A673 (cell line): ENCODE results near the gene MYRF. TPM values are rescaled to one million over a fixed set of nuclear protein-coding genes. Genes with fewer than 3 reads are reported as not detected.
A peak's percentile ranks its signal among the peaks of the same experiment; 100 is the strongest.

Source experiments
- BruUV-seq: library from RNA; stranded (reverse); fragments of 400-500 nt; replicated peaks from 2 replicates; lab custom pipeline; 2021; lab: Mats Ljungman, UMichigan
- CTCF ChIA-PET: fragments of 300-600 bp; sonication (Branson Sonifier 250); formaldehyde crosslinking; loops from one replicate; lab custom pipeline; 2022; ENCODE audit warnings: antibody characterized with exemption; lab: Charles Lee
- POLR2A ChIA-PET: fragments of 300-600 bp; sonication (Branson Sonifier 250); formaldehyde crosslinking; loops from one replicate; lab custom pipeline; 2022; ENCODE audit warnings: antibody characterized with exemption; ENCODE audit not compliant: low non-redundant PET; lab: Charles Lee
- DNase-seq: peaks from one replicate; pipeline ENCODE4 v3.0.0-alpha.2; 2015; ENCODE audit warnings: low spot score
- H3K27ac ChIP-seq: fragments of 200-600 bp; sonication (generic); 2 replicates; pipeline ENCODE4 v1.5.1; 2016; ENCODE audit warnings: mixed run types, low read depth, mild to moderate bottlenecking, mixed read lengths, antibody characterized with exemption, low read length; ENCODE audit not compliant: poor library complexity, severe bottlenecking
- H3K27me3 ChIP-seq: fragments of 200-600 bp; sonication (generic); replicated peaks from 2 replicates; pipeline ENCODE4 v1.6.1; 2017; ENCODE audit warnings: mixed run types, low read depth, mild to moderate bottlenecking, mixed read lengths, antibody characterized with exemption, low read length; ENCODE audit not compliant: insufficient read depth, poor library complexity
- H3K36me3 ChIP-seq: fragments of 200-600 bp; sonication (generic); 2 replicates; pipeline ENCODE4 v1.6.1; 2016; ENCODE audit warnings: mixed run types, mild to moderate bottlenecking, mixed read lengths, antibody characterized with exemption, low read length; ENCODE audit not compliant: insufficient read depth, poor library complexity, severe bottlenecking
- H3K4me1 ChIP-seq: fragments of 200-600 bp; sonication (generic); 2 replicates; pipeline ENCODE4 v1.6.1; 2017; ENCODE audit warnings: mixed run types, mild to moderate bottlenecking, mixed read lengths, antibody characterized with exemption, low read length; ENCODE audit not compliant: insufficient read depth, poor library complexity, severe bottlenecking
- H3K4me3 ChIP-seq: fragments of 200-600 bp; sonication (generic); 2 replicates; pipeline ENCODE4 v1.5.1; 2016; ENCODE audit warnings: low read depth, mixed run types, mild to moderate bottlenecking, mixed read lengths, low read length; ENCODE audit not compliant: poor library complexity, severe bottlenecking
- H3K9me3 ChIP-seq: fragments of 200-600 bp; sonication (generic); 2 replicates; pipeline ENCODE4 v1.6.1; 2016; ENCODE audit warnings: mixed run types, low read depth, mild to moderate bottlenecking, mixed read lengths, antibody characterized with exemption, low read length; ENCODE audit not compliant: poor library complexity, severe bottlenecking
- EZH2 ChIP-seq: fragments of 200-600 bp; sonication (generic); IDR thresholded peaks from 2 replicates; pipeline ENCODE4 v1.6.1; 2017; ENCODE audit warnings: borderline replicate concordance, low read depth, mild to moderate bottlenecking, mixed read lengths, antibody characterized with exemption, low read length; ENCODE audit not compliant: poor library complexity, severe bottlenecking
- intact Hi-C: fragments of 100-400 bp; cut with micrococcal nuclease; formaldehyde crosslinking; loops from one replicate; pipeline ENCODE4 v1.10.0; 2022; ENCODE audit not compliant: unreplicated experiment
- total RNA-seq: library from RNA; stranded (reverse); gene quantifications from 2 replicates; pipeline ENCODE4 v1.2.3, GENCODE V29; 2021
- TF ChIP-seq, protein P1 (sequence below): fragments of 300-800, 200-600 bp; sonication (generic); conservative IDR thresholded peaks from 2 replicates; pipeline ENCODE4 v1.5.1; 2017; ENCODE audit warnings: low read depth, mild to moderate bottlenecking, antibody characterized with exemption, low read length, moderate library complexity, mixed read lengths

MYRF gene
- total RNA-seq, 1 experiment from 2014 or later = 11.2 TPM

DNA sequence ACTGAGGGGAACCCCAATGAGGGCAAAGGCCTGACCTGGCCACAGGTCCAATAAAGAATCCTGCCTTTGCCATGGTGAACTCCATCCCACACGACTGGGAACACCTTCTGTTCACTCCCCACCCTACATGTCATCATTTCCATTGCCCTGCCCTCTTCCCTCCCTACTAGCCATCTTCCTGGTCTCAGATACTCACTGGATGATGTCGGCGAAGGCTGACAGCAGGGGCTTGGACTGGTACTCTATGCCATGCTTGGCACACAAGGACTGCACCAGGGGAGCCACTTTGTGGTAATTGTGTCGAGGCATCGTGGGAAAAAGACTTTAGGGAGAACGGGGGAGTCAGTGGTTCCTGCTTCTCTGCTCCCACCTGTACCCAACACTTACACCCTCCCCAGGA is 50.2 kb downstream of the MYRF start:
- no TSS peak for BruUV-seq
- ChIA-PET POLR2A (no interaction called here), CTCF (no interaction called here)
- Histone ChIP-seq H3K9me3 (no peaks in the 10 kb centered on the region), H3K27me3 (no peaks in the 10 kb centered on the region), H3K4me3 (no peak overlapping the region), H3K36me3 (peaks cover 98% of the 10 kb centered on the region), H3K27ac (peak overlapping the region; percentile 12), H3K4me1 (peaks cover 4% of the 10 kb centered on the region)
- DNase-seq = no peak
- intact Hi-C loops = no loop called here
- TF ChIP-seq EZH2 = no peak
- TF ChIP-seq, protein P1, sequence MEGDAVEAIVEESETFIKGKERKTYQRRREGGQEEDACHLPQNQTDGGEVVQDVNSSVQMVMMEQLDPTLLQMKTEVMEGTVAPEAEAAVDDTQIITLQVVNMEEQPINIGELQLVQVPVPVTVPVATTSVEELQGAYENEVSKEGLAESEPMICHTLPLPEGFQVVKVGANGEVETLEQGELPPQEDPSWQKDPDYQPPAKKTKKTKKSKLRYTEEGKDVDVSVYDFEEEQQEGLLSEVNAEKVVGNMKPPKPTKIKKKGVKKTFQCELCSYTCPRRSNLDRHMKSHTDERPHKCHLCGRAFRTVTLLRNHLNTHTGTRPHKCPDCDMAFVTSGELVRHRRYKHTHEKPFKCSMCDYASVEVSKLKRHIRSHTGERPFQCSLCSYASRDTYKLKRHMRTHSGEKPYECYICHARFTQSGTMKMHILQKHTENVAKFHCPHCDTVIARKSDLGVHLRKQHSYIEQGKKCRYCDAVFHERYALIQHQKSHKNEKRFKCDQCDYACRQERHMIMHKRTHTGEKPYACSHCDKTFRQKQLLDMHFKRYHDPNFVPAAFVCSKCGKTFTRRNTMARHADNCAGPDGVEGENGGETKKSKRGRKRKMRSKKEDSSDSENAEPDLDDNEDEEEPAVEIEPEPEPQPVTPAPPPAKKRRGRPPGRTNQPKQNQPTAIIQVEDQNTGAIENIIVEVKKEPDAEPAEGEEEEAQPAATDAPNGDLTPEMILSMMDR = no peak

- ChIA-PET CTCF (interaction anchor here (0.5 kb wide), 1 partner anchor 159 kb away, joined by 7 read pairs; no protein-coding TSS in a partner anchor), POLR2A (interaction anchor here (0.7 kb wide), 1 partner anchor 153 kb away, joined by 3 read pairs; no protein-coding TSS in a partner anchor)
- DNase-seq = no peak
- Histone ChIP-seq H3K4me1 (no peaks in the 10 kb centered on the region), H3K36me3 (peaks cover 98% of the 10 kb centered on the region), H3K4me3 (no peak overlapping the region), H3K9me3 (no peaks in the 10 kb centered on the region), H3K27ac (peak overlapping the region; percentile 29), H3K27me3 (no peaks in the 10 kb centered on the region)
- intact Hi-C loops = no loop called here
- TF ChIP-seq, protein P1 = no peak
- no peak for TF ChIP-seq EZH2
- no TSS peak for BruUV-seq
Observed at GRCh38 chr11:61803889-61804647, 51.6 kb downstream of the MYRF start.

DNA sequence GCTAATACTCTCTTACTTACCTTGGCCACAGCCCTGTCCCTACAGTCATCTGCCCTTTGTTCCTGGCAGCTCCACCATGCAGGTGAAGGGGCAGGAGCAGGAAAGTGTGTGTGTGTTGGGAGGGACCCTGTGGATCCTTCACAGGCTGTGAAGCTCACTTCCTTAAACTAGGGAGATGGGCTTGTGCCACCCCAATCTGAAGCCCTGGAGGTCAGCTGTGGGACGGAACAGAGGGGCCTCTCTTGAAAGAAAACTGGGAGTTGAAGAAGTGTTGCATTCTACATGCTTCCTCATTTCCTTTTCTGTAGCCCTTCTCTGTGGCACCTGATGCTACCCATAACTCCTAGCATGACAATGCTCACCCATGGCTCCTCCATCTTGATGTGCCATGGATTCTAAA is 52.7 kb downstream of the MYRF start:
- peaks cover 98% of the 10 kb centered on the region for H3K36me3 ChIP-seq

More for the DNA sequence above, 52.7 kb downstream of the MYRF start:
- Histone ChIP-seq H3K4me1 (no peaks in the 10 kb centered on the region), H3K9me3 (no peaks in the 10 kb centered on the region), H3K27me3 (no peaks in the 10 kb centered on the region), H3K27ac (peak overlapping the region; percentile 29), H3K4me3 (no peak overlapping the region)
- no TSS peak for BruUV-seq
- CTCF ChIA-PET = no interaction called here
- no peak for TF ChIP-seq EZH2
- TF ChIP-seq, protein P1 = no peak
- POLR2A ChIA-PET = interaction anchor here (0.6 kb wide), 1 partner anchor 87 kb away, joined by 5 read pairs; no protein-coding TSS in a partner anchor
- DNase-seq = no peak
- intact Hi-C loops = no loop called here
